RWPE1 (cell line): ENCODE measurements around the gene TACR2.

Experiments used
- CTCF ChIA-PET: fragments of 350-600 bp; sonication (Branson Sonifier 250); formaldehyde crosslinking; extraction: SDS; loops from one replicate; lab custom pipeline; 2021; lab: Yijun Ruan, JAX
- POLR2A ChIA-PET: fragments of 400-600 bp; formaldehyde crosslinking; extraction: SDS; loops from one replicate; lab custom pipeline; 2020; ENCODE audit warnings: antibody characterized with exemption; ENCODE audit not compliant: low non-redundant PET; lab: Yijun Ruan, JAX
- DNase-seq: peaks from one replicate; pipeline ENCODE4 v3.0.0; 2012; ENCODE audit warnings: low spot score
- H3K27ac ChIP-seq: fragments of 450-650 bp; 2 replicates; pipeline ENCODE4 v1.5.1; 2017
- CTCF ChIP-seq: fragments of 450-650 bp; conservative IDR thresholded peaks from 2 replicates; pipeline ENCODE4 v1.5.1; 2017; ENCODE audit warnings: low read depth, mild to moderate bottlenecking

TACR2 gene

GRCh38 chr10:69394020-69394419 lies 22.7 kb downstream of the TACR2 start:
- no peak for DNase-seq
- no peak overlapping the region for H3K27ac ChIP-seq
- TF ChIP-seq CTCF: no peak
- ChIA-PET CTCF (no interaction called here), POLR2A (no interaction called here)

GRCh38 chr10:69392481-69393000 lies 24.2 kb downstream of the TACR2 start:
- ChIA-PET CTCF (interaction anchor here (0.5 to 1.8 kb wide), 31 partner anchors 9 to 1478 kb away, joined by 3 to 10 read pairs (median 3); no protein-coding TSS in a partner anchor), POLR2A (no interaction called here)
- TF ChIP-seq CTCF: peak; percentile 94
- peak; percentile 93 for DNase-seq
- peak overlapping the region; percentile 76 for H3K27ac ChIP-seq

GRCh38 chr10:69391158-69391557 lies 25.6 kb downstream of the TACR2 start:
- DNase-seq: no peak
- ChIA-PET POLR2A (no interaction called here), CTCF (interaction anchor here (0.5 to 0.9 kb wide), 6 partner anchors 12 to 1552 kb away, joined by 3 to 8 read pairs (median 3); no protein-coding TSS in a partner anchor)
- peak overlapping the region; percentile 76 for H3K27ac ChIP-seq
- TF ChIP-seq CTCF: no peak

- peak overlapping the region; percentile 76 for H3K27ac ChIP-seq
- CTCF ChIA-PET: interaction anchor here (0.5 to 1.4 kb wide), 7 partner anchors 10 to 296 kb away, joined by 3 to 6 read pairs (median 4); no protein-coding TSS in a partner anchor
- peak; percentile 65 for DNase-seq
These were observed 26.8 kb downstream of the TACR2 start for GRCh38 chr10:69389827-69390490.

GRCh38 chr10:69388488-69388887 lies 28.2 kb downstream of the TACR2 start:
- no peak for DNase-seq
- ChIA-PET POLR2A (no interaction called here), CTCF (interaction anchor here (0.6 kb wide), 1 partner anchor 153 kb away, joined by 3 read pairs; no protein-coding TSS in a partner anchor)
- TF ChIP-seq CTCF: no peak
- H3K27ac ChIP-seq: no peak overlapping the region

More at GRCh38 chr10:69389827-69390490, 26.8 kb downstream of the TACR2 start:
- TF ChIP-seq CTCF: no peak
- POLR2A ChIA-PET: no interaction called here

GRCh38 chr10:69387500-69387899 lies 29.2 kb downstream of the TACR2 start:
- CTCF ChIA-PET: interaction anchor here (0.6 kb wide), 1 partner anchor 166 kb away, joined by 4 read pairs; no protein-coding TSS in a partner anchor
- POLR2A ChIA-PET: no interaction called here
- no peak for DNase-seq
- no peak for TF ChIP-seq CTCF
- peak overlapping the region; percentile 58 for H3K27ac ChIP-seq
